HUES64 (cell line): ENCODE data around the gene WWP2.

Experiments used
- H3K27ac ChIP-seq: 2 replicates; pipeline ENCODE4 v1.7.0; 2013; ENCODE audit warnings: low read depth, low read length, inconsistent platforms
- H3K27me3 ChIP-seq: 2 replicates; pipeline ENCODE4 v1.6.1; 2013; ENCODE audit warnings: mild to moderate bottlenecking, low read length; ENCODE audit not compliant: insufficient read depth
- H3K36me3 ChIP-seq: 2 replicates; pipeline ENCODE4 v1.6.1; 2013; ENCODE audit warnings: mild to moderate bottlenecking, low read length; ENCODE audit not compliant: insufficient read depth
- H3K4me1 ChIP-seq: 2 replicates; pipeline ENCODE4 v1.6.1; 2013; ENCODE audit warnings: mild to moderate bottlenecking, low read length, moderate library complexity; ENCODE audit not compliant: insufficient read depth
- H3K4me3 ChIP-seq: 2 replicates; pipeline ENCODE4 v1.5.1; 2013; ENCODE audit warnings: mild to moderate bottlenecking, low read length, moderate library complexity
- H3K9ac ChIP-seq: 2 replicates; pipeline ENCODE4 v1.6.1; 2013; ENCODE audit warnings: mild to moderate bottlenecking, low read depth, low read length
- H3K9me3 ChIP-seq: 2 replicates; pipeline ENCODE4 v1.6.1; 2013; ENCODE audit warnings: low read depth, low read length; ENCODE audit not compliant: insufficient read depth
- WGBS: fragments of 150-250, 120-280 bp; methylation state at CpG from one replicate; pipeline ENCODE4 v1.1.7; 2013; ENCODE audit warnings: missing lambda C conversion rate; 5-methylcytosine and 5-hydroxymethylcytosine counted together

WWP2 gene

GRCh38 chr16:69930117-69930776 lies 168.1 kb downstream of the WWP2 start:
- no peaks in the 10 kb centered on the region for H3K27me3 ChIP-seq
- peaks cover 48% of the 10 kb centered on the region for H3K36me3 ChIP-seq
- no peaks in the 10 kb centered on the region for H3K9me3 ChIP-seq
- H3K4me1 ChIP-seq = peaks cover 3% of the 10 kb centered on the region; the same call in 1 of the 2 replicates
- 83% methylated on average over 11 of the region's 12 CpGs for WGBS
- H3K4me3 ChIP-seq = no peak overlapping the region
- no peak overlapping the region for H3K27ac ChIP-seq
- H3K9ac ChIP-seq = no peak overlapping the region

GRCh38 chr16:69931631-69932030 lies 169.5 kb downstream of the WWP2 start:
- Histone ChIP-seq H3K27ac (no peak overlapping the region), H3K4me3 (no peak overlapping the region), H3K4me1 (peaks cover 3% of the 10 kb centered on the region; the same call in 1 of the 2 replicates), H3K27me3 (no peaks in the 10 kb centered on the region), H3K9me3 (no peaks in the 10 kb centered on the region), H3K36me3 (peaks cover 47% of the 10 kb centered on the region), H3K9ac (no peak overlapping the region)
- 96% methylated on average over 13 of the region's 13 CpGs for WGBS

GRCh38 chr16:69932228-69932627 lies 170.1 kb downstream of the WWP2 start:
- Histone ChIP-seq H3K36me3 (peaks cover 53% of the 10 kb centered on the region), H3K9me3 (no peaks in the 10 kb centered on the region), H3K27ac (no peak overlapping the region), H3K27me3 (no peaks in the 10 kb centered on the region), H3K9ac (no peak overlapping the region), H3K4me1 (peaks cover 3% of the 10 kb centered on the region; the same call in 1 of the 2 replicates), H3K4me3 (no peak overlapping the region)
- WGBS = 90% methylated on average over 9 of the region's 9 CpGs

- H3K36me3 ChIP-seq = peaks cover 59% of the 10 kb centered on the region
- H3K27ac ChIP-seq = no peak overlapping the region
- H3K9ac ChIP-seq = no peak overlapping the region
- no peaks in the 10 kb centered on the region for H3K9me3 ChIP-seq
- WGBS = 94% methylated on average over 27 of the region's 27 CpGs
- H3K4me1 ChIP-seq = 0 out of 2 replicates have a peak, but pooled peaks cover 3% of the 10 kb centered on the region
- H3K27me3 ChIP-seq = no peaks in the 10 kb centered on the region
- H3K4me3 ChIP-seq = no peak overlapping the region
Observed at GRCh38 chr16:69932691-69933392, 170.7 kb downstream of the WWP2 start.

- no peaks in the 10 kb centered on the region for H3K27me3 ChIP-seq
- WGBS = 87% methylated on average over 10 of the region's 10 CpGs
- H3K9me3 ChIP-seq = no peaks in the 10 kb centered on the region
- no peak overlapping the region for H3K9ac ChIP-seq
- no peak overlapping the region for H3K27ac ChIP-seq
- H3K36me3 ChIP-seq = peaks cover 61% of the 10 kb centered on the region
- H3K4me1 ChIP-seq = no peaks in the 10 kb centered on the region
- no peak overlapping the region for H3K4me3 ChIP-seq
Observed at GRCh38 chr16:69934044-69934443, 171.9 kb downstream of the WWP2 start.

- Histone ChIP-seq H3K36me3 (peaks cover 66% of the 10 kb centered on the region), H3K9ac (no peak overlapping the region), H3K9me3 (no peaks in the 10 kb centered on the region), H3K27me3 (no peaks in the 10 kb centered on the region), H3K4me3 (no peak overlapping the region), H3K4me1 (no peaks in the 10 kb centered on the region), H3K27ac (no peak overlapping the region)
- 95% methylated on average over 17 of the region's 17 CpGs for WGBS
Observed at GRCh38 chr16:69934751-69935150, 172.6 kb downstream of the WWP2 start.

- Histone ChIP-seq H3K36me3 (peaks cover 72% of the 10 kb centered on the region), H3K27ac (no peak overlapping the region), H3K4me1 (no peaks in the 10 kb centered on the region), H3K27me3 (no peaks in the 10 kb centered on the region), H3K4me3 (no peak overlapping the region), H3K9me3 (no peaks in the 10 kb centered on the region), H3K9ac (no peak overlapping the region)
- WGBS = 96% methylated on average over 19 of the region's 19 CpGs
Observed at GRCh38 chr16:69935278-69935711, 173.2 kb downstream of the WWP2 start.

- Histone ChIP-seq H3K27ac (no peak overlapping the region), H3K4me1 (no peaks in the 10 kb centered on the region), H3K4me3 (no peak overlapping the region), H3K27me3 (no peaks in the 10 kb centered on the region), H3K36me3 (peaks cover 72% of the 10 kb centered on the region), H3K9ac (no peak overlapping the region), H3K9me3 (no peaks in the 10 kb centered on the region)
- 95% methylated on average over 10 of the region's 10 CpGs for WGBS
Observed at GRCh38 chr16:69935740-69936139, 173.6 kb downstream of the WWP2 start.

GRCh38 chr16:69936252-69936651 lies 174.1 kb downstream of the WWP2 start:
- Histone ChIP-seq H3K4me1 (no peaks in the 10 kb centered on the region), H3K9me3 (no peaks in the 10 kb centered on the region), H3K27me3 (no peaks in the 10 kb centered on the region), H3K4me3 (no peak overlapping the region), H3K36me3 (peaks cover 67% of the 10 kb centered on the region), H3K27ac (no peak overlapping the region), H3K9ac (no peak overlapping the region)
- WGBS = 95% methylated on average over 16 of the region's 16 CpGs

- peaks cover 62% of the 10 kb centered on the region for H3K36me3 ChIP-seq
- H3K4me3 ChIP-seq = no peak overlapping the region
- no peak overlapping the region for H3K27ac ChIP-seq
- 96% methylated on average over 21 of the region's 21 CpGs for WGBS
- no peaks in the 10 kb centered on the region for H3K4me1 ChIP-seq
- no peaks in the 10 kb centered on the region for H3K27me3 ChIP-seq
- no peak overlapping the region for H3K9ac ChIP-seq
- H3K9me3 ChIP-seq = no peaks in the 10 kb centered on the region
Observed at GRCh38 chr16:69936751-69937211, 174.6 kb downstream of the WWP2 start.

GRCh38 chr16:69937465-69937951 lies 175.4 kb downstream of the WWP2 start:
- 93% methylated on average over 16 of the region's 16 CpGs for WGBS
- Histone ChIP-seq H3K9ac (no peak overlapping the region), H3K36me3 (peaks cover 57% of the 10 kb centered on the region), H3K4me1 (no peaks in the 10 kb centered on the region), H3K27me3 (no peaks in the 10 kb centered on the region), H3K9me3 (no peaks in the 10 kb centered on the region), H3K4me3 (no peak overlapping the region), H3K27ac (no peak overlapping the region)
